Retina (tissue), 1 donor: ENCODE results near the gene NOVA2.

Experiments
- DNase-seq: peaks from one replicate; pipeline ENCODE4 v3.0.0-alpha.2; 2016

Gene NOVA2

DNA sequence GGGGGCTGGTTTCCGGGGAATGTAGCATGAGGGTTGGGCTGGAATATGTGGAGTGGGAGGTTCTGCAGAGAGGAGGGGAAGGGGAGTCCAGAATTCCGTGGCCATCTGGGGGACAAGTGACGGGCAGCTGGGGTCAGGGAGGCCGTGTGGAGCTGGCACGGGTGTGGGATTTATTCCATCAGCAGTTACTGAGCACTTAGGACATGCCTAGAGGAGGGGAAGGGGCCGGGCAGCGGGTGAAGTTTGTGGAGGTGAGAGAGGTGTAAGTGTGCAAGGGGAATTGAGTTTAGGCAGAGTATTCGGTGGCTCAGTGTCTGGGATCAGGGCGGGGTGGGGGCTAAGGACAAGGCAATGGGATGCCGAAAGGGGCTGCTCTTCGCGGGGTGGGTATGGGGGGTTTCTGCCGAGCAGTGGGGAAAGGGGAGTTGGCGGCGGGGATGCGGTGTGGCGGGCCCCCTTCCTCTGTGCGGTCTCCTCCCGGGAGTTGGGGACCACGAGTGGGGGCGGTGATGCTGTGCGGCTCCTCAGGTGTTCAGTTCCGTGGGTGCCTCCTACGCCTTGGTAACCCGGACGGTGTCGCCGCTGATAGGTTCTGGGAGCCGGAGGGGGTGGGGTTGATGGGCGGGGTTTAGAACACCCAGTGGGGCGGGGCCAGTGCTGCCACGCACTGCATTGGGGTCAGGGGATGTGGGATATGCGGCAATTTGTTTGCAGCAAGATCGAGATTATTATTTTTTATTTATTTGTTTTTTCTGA lies 27.0 kb upstream of the NOVA2 start:
- peak; percentile 31 for DNase-seq

GRCh38 chr19:45999653-46000121 lies 26.0 kb upstream of the NOVA2 start:
- peak; percentile 77 for DNase-seq

DNA sequence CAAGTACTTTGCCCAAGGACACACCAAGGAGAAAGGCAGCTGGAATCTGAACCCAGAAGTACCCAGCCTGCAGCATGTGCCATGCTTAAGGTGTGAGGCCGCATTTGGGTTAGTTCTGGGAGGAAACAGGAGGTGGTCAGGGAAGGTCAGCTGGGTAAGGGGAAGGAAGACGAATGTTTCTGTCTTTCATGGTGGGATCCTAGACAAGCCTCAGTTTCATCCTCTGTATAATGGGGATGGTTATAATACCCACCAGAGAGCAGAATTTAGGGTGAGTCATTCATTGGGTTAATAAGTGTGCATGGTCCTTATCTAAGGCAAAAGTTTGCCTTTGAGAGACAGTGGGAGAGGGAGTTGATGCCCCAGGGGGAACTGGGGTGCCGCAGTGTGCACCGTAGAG lies 25.2 kb upstream of the NOVA2 start:
- DNase-seq: no peak

DNA sequence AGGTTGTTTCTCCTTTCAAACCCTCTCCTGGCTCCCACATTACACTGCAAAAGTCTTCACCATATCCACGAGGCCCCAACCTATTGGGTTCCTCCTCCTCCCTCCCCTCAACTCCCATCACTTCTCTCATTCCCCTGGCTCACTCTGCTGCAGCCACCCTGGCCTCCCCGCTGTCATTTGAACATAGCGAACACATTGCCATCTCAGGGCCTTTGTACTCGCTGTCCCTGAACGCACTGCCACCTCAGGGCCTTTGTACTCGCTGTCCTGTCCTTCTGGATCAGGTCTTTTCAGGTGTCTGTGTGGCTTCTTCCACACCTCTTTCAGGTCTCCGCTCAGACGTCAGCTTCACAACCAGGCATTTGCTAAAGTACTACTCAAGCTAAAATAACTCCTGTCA lies 23.3 kb upstream of the NOVA2 start:
- DNase-seq: no peak

DNA sequence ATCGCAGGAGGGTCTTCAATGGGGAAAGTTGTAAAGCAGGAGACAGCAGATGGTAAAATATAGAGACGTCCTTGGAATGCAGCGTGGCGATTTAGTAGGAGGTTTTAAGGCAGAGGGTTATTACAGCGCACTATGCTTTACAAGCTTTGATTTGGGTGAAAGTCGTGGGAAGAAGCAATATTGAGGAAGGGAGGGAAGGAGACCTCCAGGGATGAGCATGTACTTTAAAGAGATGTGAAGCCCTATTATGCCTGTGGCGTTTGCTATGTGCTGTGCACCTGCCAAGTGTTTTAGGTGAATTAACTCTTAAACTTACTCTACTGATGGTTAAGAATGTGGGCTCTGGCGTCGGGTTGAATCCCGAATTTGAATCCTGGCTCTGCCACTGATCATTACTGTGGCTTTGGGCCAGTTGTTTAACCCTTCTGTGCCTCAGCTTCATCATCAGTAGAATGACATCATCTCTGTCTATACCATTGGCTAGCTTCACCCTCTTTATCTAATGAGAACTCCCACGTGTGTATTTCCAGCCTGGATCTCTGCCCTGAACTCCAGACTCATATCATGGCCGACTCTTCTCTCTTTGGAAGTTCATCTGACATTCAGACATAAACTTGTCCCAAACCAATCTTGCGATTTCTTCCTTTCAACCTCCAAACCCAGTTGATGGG lies 22.2 kb upstream of the NOVA2 start:
- DNase-seq: no peak

- peak; percentile 100 for DNase-seq
Measured at GRCh38 chr19:45994998-45995714, 21.5 kb upstream of the NOVA2 start, which contains the start of gene CCDC61. TSS of gene CCDC61 (plus strand) at chr19:45995467. CDS start at chr19:46003019, 7,552 bp downstream.

GRCh38 chr19:45994456-45994997 lies 20.9 kb upstream of the NOVA2 start:
- no peak for DNase-seq

- DNase-seq: no peak
Measured at GRCh38 chr19:45990113-45990728, 16.6 kb upstream of the NOVA2 start.

- DNase-seq: no peak
Measured at GRCh38 chr19:45985321-45985720, 11.7 kb upstream of the NOVA2 start.

GRCh38 chr19:45981350-45981749 lies 7.7 kb upstream of the NOVA2 start:
- DNase-seq: no peak

DNA sequence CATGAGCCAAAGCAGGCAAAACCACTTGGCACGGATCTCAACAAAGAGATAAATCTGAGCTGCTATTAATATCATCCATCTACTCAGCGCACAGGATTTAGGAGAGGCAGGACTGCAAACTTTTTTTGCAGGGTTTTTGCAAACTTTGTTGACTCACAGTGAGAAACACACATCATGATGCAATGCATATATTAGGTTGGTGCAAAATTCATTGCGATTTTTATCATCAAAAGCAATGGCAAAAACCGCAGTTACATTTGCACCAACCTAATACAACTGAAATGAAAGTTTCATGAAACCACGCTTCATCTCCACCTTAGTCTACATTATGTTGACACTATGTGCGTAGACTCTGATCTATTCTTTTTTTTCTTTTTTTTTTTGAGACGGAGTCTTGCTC lies 4.5 kb upstream of the NOVA2 start:
- no peak for DNase-seq

DNA sequence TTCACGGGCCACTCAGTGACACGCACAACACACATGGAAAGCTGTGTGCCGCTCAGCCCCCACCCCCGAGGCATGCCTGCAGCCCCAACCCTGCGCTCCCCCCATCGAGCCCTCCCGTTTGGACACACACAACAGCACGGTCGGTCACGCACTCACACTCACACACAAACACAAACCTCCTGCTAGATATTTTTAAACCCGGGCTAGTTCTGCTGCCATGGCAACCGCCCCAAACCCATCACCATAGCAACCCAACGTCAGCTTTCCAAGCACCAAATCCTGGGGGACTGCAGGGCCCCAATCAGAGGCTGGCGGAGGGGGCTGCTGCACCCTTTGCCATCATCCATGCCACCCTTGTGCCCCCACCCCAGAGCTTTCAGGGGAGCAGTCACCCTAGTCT lies 2.5 kb upstream of the NOVA2 start:
- DNase-seq: peak; percentile 80

DNA sequence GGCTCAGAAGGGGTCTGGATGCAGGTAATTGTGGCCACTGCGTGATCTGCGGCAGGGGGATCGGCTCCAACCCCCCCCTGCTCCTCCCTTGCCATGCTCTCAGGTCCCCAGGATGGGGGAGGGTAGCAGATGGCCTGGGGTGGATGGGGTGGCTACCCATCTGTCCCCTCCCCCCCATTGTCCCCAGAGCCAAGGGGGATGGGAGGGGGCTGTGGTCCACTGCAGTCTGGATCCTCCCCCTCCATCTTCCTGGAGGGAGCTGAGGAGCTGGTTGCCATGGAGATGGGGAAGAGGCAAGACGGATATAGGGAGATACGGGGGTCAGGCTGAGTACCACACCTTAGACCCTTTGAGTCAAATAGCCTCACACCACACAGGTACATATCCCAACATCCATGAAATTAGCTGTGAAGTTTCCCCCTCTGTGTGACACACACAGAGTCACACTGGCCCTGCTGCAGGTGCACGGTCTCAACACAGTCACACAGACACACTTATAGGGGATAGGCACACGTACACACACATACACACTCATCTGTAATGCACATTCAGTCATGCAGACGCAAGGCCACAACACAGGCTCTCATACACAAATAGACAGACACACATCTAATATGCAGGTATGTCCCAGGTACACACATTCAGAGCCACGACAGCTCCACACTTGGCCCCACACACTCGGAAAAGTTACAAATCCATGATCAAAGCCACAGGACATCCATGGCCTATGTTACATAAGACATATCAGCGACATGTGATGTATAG lies 1.8 kb upstream of the NOVA2 start:
- DNase-seq: peak; percentile 69

- no peak for DNase-seq
Measured at GRCh38 chr19:45972947-45973540, 621 bp downstream of the NOVA2 start.

- DNase-seq: peak; percentile 50
Measured at GRCh38 chr19:45972081-45972946, 1.4 kb downstream of the NOVA2 start.

GRCh38 chr19:45971260-45971902 lies 2.3 kb downstream of the NOVA2 start:
- no peak for DNase-seq

DNA sequence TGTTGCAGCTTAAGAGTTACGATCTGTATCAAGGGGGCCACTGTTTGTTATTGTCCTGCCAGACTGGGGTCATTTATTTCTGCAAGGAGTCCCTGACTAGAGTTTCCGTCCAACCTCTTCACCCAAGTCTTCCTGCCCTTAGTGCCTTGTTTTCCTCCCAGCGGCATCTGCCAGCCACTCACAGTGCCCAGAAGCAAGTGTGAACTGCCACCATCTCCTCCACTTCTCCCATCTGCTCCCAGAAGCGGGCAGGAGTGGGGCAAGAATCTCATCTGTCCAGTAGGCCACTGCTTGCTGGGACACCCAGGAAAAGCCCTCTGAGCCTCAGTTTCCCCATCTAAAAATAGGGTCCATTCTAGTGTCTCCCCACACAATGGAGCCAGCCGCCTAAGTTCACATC lies 4.0 kb downstream of the NOVA2 start:
- DNase-seq: no peak

- no peak for DNase-seq
Measured at GRCh38 chr19:45968626-45969025, 5.0 kb downstream of the NOVA2 start.

DNA sequence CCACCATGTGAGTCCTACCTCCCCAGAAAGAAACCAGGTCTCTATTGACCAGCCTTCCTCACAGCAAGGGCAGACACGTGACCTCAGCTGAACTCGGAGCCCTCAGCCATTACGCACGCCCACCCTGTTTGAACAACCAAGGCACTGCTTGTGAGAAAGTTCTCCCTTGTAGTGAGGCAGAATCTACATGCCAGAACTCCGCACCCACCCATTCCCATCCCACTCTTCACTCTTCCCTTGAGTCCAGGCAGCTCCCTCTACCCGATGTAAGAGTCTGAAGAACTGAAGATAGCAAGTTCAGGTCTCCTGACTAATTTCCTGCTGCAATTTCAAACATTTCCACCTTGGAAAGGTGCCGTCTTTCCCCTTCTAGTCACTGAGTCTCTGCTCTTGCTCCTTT lies 6.4 kb downstream of the NOVA2 start:
- no peak for DNase-seq

DNA sequence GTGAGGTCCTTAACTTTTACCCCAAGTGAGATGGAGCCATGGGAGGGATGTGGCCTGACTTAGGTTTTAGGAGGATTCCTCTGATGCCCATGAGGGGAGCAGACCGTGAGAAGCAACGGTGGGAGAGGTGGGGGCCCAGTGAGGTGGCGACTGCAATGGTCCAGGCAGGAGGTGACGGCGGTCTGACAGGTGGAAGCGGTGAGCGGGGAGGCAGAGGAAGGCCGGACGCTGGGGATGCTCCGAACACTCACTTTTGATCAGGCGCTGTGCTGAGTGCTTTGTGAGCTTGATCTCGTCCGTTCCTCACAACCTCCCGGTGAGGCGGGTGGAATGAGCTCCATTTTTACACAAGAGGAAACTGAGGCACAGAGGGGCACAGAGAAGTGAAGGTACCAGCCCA lies 11.6 kb downstream of the NOVA2 start:
- no peak for DNase-seq
